ENCODE results near the gene DNAJC5G.

GRCh38 chr2:27285481-27285880, 10.2 kb downstream of the DNAJC5G start:
- TF ChIP-seq CTCF (IDR thresholded peaks at IDR 0.05) (no peak), POLR2AphosphoS5 (IDR thresholded peaks at IDR 0.05; ENCODE audit: insufficient read depth in 1 of 2, low read depth in 1 of 2) (no peak)

Data from vagina (tissue), 2 donors.